Endodermal cell (in vitro differentiated cells): Measurements from ENCODE around the gene TBX5. TPM values are rescaled to one million over a fixed set of nuclear protein-coding genes. Genes with fewer than 3 reads are reported as not detected.

ENCODE experiments used
- DNase-seq: peaks from one replicate; pipeline ENCODE4 v3.0.0-alpha.2; 2017
- H3K27ac ChIP-seq: 2 replicates; pipeline ENCODE4 v1.5.1; 2013; ENCODE audit warnings: mild to moderate bottlenecking, low read depth, low read length, moderate library complexity
- H3K27me3 ChIP-seq: 2 replicates; pipeline ENCODE4 v1.6.1; 2013; ENCODE audit warnings: mild to moderate bottlenecking, low read length, moderate library complexity; ENCODE audit not compliant: insufficient read depth, control insufficient read depth, poor library complexity, severe bottlenecking
- H3K36me3 ChIP-seq: 2 replicates; pipeline ENCODE4 v1.7.0; 2013; ENCODE audit warnings: mild to moderate bottlenecking, low read length, moderate library complexity; ENCODE audit not compliant: control insufficient read depth, insufficient read depth
- H3K4me1 ChIP-seq: one replicate; pipeline ENCODE4 v1.7.0; 2013; ENCODE audit warnings: low read length; ENCODE audit not compliant: control insufficient read depth, insufficient read depth
- H3K4me3 ChIP-seq: 2 replicates; pipeline ENCODE4 v1.5.1; 2013; ENCODE audit warnings: mild to moderate bottlenecking, low read length, moderate library complexity
- H3K9ac ChIP-seq: 2 replicates; pipeline ENCODE4 v1.6.1; 2013; ENCODE audit warnings: mild to moderate bottlenecking, low read length, moderate library complexity; ENCODE audit not compliant: poor library complexity, severe bottlenecking; ENCODE audit errors: extremely low read depth
- H3K9me3 ChIP-seq: 2 replicates; pipeline ENCODE4 v1.6.1; 2013; ENCODE audit warnings: mild to moderate bottlenecking, low read length, moderate library complexity; ENCODE audit not compliant: control insufficient read depth
- H3K27ac Mint-ChIP-seq: 2 replicates; pipeline ENCODE4 v1.8.0; 2020; ENCODE audit warnings: mixed read lengths
- H3K27me3 Mint-ChIP-seq: 2 replicates; pipeline ENCODE4 v1.8.0; 2021; ENCODE audit warnings: mild to moderate bottlenecking, mixed read lengths; ENCODE audit not compliant: insufficient read depth
- H3K36me3 Mint-ChIP-seq: 2 replicates; pipeline ENCODE4 v1.8.0; 2020; ENCODE audit warnings: low read depth, mixed read lengths
- H3K4me1 Mint-ChIP-seq: 2 replicates; pipeline ENCODE4 v1.8.0; 2020; ENCODE audit warnings: mixed read lengths
- H3K4me3 Mint-ChIP-seq: 2 replicates; pipeline ENCODE4 v1.8.0; 2020; ENCODE audit warnings: mild to moderate bottlenecking, moderate library complexity, mixed read lengths
- H3K9me3 Mint-ChIP-seq: 2 replicates; pipeline ENCODE4 v1.8.0; 2020; ENCODE audit warnings: mild to moderate bottlenecking, mixed read lengths
- WGBS, 2 experiments: methylation state at CpG; one replicate each; pipeline versions ENCODE4 v1.1.5 to v1.1.7; 2013; ENCODE audit warnings: missing lambda C conversion rate in 2 of 2, mixed read lengths in 1 of 2; ENCODE audit not compliant: insufficient coverage in 1 of 2, insufficient read length in 1 of 2; 5-methylcytosine and 5-hydroxymethylcytosine counted together
- total RNA-seq, 2 donors: library from RNA; stranded (reverse); fragmentation: NEBNext Ultra II Directional in 1 of 2; extraction: Animal tissue kit (Norgen Biotek cat#: 25700) in 1 of 2; gene quantifications; 2 replicates in 1 of 2; 3 replicates in 1 of 2; pipeline ENCODE4 v1.2.1, GENCODE V29; 2021
- TF ChIP-seq, protein P1 (sequence below): fragments of 200-600 bp; sonication (generic); conservative IDR thresholded peaks from 2 replicates; pipeline ENCODE4 v1.5.0; 2021; ENCODE audit warnings: antibody characterized with exemption, mild to moderate bottlenecking

The TBX5 gene
- total RNA-seq, 2 donors from 2014 or later, result not detected

DNA sequence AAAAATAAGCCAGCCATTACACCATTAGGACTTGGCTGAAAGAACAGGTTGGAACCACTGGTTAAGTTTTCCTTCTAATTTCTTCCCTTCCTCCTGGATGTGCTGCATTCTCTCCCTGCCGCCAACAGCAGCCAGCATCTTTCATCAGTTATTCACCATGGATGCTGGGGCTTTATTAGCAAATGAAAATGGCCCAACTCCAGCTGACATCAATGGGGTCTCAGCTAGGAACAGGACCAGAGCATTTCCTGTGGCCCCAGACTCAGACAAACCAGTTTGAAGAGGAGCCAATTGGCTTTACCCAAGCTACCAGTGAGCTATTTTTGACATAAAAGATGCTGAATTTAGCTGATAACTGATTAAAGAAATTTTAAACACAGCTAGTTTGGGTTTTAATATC lies 26.0 kb upstream of the TBX5 start:
- Histone ChIP-seq H3K4me1 (no peaks in the 10 kb centered on the region), H3K36me3 (no peaks in the 10 kb centered on the region), H3K9me3 (peaks cover 5% of the 10 kb centered on the region), H3K27me3 (peaks cover 94% of the 10 kb centered on the region), H3K4me3 (no peak overlapping the region), H3K9ac (no peak overlapping the region), H3K27ac (no peak overlapping the region)
- peak; percentile 37 for DNase-seq
- WGBS, 2 experiments, result 33 to 48% methylated on average over 1 of the region's 1 CpG
- Mint-ChIP-seq H3K4me1 (no peaks in the 10 kb centered on the region), H3K9me3 (peaks cover 5% of the 10 kb centered on the region), H3K36me3 (no peaks in the 10 kb centered on the region), H3K4me3 (no peak overlapping the region), H3K27me3 (peaks cover 91% of the 10 kb centered on the region), H3K27ac (no peak overlapping the region)
- TF ChIP-seq, protein P1, sequence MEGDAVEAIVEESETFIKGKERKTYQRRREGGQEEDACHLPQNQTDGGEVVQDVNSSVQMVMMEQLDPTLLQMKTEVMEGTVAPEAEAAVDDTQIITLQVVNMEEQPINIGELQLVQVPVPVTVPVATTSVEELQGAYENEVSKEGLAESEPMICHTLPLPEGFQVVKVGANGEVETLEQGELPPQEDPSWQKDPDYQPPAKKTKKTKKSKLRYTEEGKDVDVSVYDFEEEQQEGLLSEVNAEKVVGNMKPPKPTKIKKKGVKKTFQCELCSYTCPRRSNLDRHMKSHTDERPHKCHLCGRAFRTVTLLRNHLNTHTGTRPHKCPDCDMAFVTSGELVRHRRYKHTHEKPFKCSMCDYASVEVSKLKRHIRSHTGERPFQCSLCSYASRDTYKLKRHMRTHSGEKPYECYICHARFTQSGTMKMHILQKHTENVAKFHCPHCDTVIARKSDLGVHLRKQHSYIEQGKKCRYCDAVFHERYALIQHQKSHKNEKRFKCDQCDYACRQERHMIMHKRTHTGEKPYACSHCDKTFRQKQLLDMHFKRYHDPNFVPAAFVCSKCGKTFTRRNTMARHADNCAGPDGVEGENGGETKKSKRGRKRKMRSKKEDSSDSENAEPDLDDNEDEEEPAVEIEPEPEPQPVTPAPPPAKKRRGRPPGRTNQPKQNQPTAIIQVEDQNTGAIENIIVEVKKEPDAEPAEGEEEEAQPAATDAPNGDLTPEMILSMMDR, result no peak

DNA sequence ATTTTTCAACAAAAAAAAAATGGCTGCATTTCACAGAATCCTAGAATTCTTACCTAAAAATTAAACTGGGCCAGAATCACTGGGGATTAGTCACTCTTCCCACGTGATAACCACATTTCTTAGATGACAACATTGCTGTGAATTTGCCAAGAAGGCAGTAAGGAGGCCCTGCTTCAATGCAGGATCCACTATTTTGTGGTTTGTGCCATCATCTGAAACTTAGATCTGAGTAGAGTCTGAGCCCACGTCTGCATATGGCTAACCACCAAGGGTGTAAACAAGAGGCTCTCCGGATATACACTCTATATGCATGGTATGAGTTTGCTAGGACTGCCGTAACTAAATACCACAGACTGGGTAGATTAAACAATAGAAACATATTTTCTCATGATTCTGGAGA lies 24.4 kb upstream of the TBX5 start:
- WGBS, 2 experiments, result 76 to 90% methylated on average over 3 to 4 of the region's 4 CpGs
- Mint-ChIP-seq H3K4me1 (no peaks in the 10 kb centered on the region), H3K9me3 (no peaks in the 10 kb centered on the region)

DNA sequence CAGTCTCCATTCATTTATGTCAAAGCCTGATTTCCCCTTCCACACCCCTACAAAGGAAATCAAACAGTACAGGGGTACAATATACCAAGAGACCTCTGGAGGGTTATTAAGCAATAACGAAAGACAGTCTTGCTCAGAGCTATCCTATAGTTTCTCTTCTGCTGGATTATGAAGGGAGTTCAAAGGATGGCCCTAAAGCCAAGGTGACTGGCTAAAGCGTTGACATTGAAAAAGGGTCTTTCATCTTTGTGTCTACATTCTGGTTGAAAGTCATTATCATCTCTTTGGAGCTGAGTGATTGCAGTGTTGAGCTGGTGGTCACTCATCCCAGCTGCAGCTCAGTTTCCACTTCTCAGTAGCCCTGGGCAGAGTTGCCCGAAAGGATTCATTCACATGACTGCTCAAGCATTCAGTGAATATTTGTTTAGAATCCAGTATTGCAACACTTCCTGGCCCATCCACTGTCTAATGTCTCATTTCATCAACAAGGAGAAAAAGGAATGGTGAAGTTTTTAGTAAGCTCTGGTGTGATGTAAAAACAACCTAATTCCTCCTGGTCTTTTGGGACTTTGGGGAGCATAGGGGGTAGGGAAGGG lies 19.2 kb upstream of the TBX5 start:
- peak; percentile 13 for DNase-seq
- no peak overlapping the region for H3K4me3 ChIP-seq
- Mint-ChIP-seq H3K9me3 (no peaks in the 10 kb centered on the region), H3K4me3 (no peak overlapping the region), H3K36me3 (no peaks in the 10 kb centered on the region), H3K4me1 (no peaks in the 10 kb centered on the region), H3K27ac (no peak overlapping the region), H3K27me3 (peaks cover 96% of the 10 kb centered on the region)
- H3K36me3 ChIP-seq, result no peaks in the 10 kb centered on the region
- TF ChIP-seq, protein P1, result no peak
- H3K9me3 ChIP-seq, result no peaks in the 10 kb centered on the region
- WGBS, 2 experiments, result 44 to 55% methylated on average over 2 to 3 of the region's 3 CpGs
- H3K27me3 ChIP-seq, result peaks cover 94% of the 10 kb centered on the region
- no peaks in the 10 kb centered on the region for H3K4me1 ChIP-seq
- H3K9ac ChIP-seq, result no peak overlapping the region
- H3K27ac ChIP-seq, result no peak overlapping the region

More for the DNA sequence above, 24.4 kb upstream of the TBX5 start:
- Histone ChIP-seq H3K36me3 (no peaks in the 10 kb centered on the region), H3K27ac (no peak overlapping the region), H3K4me3 (no peak overlapping the region), H3K9ac (no peak overlapping the region), H3K9me3 (no peaks in the 10 kb centered on the region), H3K27me3 (peaks cover 94% of the 10 kb centered on the region), H3K4me1 (no peaks in the 10 kb centered on the region)
- H3K27ac Mint-ChIP-seq, result no peak overlapping the region
- no peak overlapping the region for H3K4me3 Mint-ChIP-seq
- H3K36me3 Mint-ChIP-seq, result no peaks in the 10 kb centered on the region
- no peak for DNase-seq
- TF ChIP-seq, protein P1, result no peak
- peaks cover 92% of the 10 kb centered on the region for H3K27me3 Mint-ChIP-seq
